GM19324 (cell line): Measurements from ENCODE around the gene OPCML.

ENCODE experiments used
- ATAC-seq: cut with Tn5 transposase; IDR thresholded peaks from one replicate; pipeline ENCODE4 v1.9.1; 2021; ENCODE audit warnings: mild to moderate bottlenecking, moderate library complexity; ENCODE audit not compliant: unreplicated experiment, low FRiP score

OPCML gene

DNA sequence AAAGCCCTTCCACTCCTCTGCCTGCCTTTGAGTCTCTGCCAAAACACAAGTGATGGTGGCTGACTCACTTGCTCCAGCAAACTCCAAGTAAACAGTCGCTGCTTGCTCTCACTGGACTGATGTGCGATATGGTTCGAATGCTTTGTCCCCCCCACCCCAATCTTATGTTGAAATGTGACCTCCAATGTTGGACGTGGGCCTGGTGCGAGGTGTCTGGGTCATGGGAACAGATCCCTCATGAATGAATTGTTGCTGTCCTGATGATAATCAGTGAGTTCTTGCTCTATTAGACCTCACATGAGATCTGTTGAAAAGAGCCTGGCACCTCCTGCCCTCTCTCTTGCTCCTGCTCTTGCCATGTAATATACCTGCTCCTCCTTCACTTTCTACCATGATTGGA is 747.9 kb downstream of the OPCML start:
- ATAC-seq, result no peak

DNA sequence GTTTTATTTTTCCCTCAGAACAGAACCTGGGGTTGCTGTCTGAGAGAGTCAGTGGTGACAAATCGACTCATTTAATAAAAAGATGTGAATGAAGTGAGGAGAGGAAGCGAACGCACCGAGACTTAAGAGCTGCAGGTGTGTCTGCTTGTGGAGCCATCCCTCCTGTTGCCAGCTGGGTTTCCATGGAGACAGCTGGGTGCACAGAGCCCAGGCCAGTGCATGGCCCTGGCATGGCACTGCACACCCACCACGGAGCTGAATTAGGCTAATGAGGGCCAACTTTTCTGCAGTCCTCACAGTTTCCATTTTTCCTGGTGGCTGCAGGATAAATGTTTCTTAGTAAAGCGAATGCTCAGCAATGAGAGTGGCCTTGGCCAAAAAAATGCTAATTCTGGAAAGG is 750.2 kb downstream of the OPCML start:
- no peak for ATAC-seq

DNA sequence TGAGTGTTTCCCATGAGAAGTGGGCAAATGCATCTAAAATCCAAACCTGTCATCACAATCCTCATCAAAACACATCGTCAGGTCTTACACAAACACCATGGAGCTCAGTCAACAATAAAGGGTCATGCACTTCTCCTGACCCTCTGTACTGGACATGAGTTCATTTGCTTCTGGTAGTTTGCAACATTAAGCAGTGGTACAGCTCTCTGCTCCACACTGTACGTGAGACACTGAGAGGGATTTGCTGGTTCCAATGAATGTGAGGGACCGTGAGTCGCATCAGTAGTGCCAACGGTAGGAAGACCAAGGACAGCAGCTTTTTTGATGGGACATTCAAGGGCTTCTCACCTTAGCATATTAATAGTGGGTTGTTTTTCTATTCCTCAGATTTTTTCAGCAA is 752.3 kb downstream of the OPCML start:
- no peak for ATAC-seq

DNA sequence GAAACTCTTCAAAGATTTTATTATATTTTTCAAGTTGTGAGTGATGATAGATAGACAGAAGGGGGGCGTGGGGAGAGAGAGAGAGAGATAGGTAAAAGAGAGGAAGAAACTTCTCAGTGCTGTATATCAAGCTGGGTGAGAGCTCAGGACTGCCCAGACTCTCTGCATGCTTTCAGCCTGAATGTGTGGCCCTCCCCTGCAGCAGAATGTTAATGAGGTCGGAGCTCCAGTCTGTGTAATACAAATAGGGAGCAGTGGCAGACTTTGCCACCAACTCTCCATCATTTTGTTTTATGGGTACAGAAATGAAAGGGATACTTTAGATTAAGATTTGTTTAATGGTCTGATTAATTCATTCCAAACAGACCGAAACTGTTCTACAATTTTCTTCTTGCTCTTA is 752.8 kb downstream of the OPCML start:
- ATAC-seq, result no peak

DNA sequence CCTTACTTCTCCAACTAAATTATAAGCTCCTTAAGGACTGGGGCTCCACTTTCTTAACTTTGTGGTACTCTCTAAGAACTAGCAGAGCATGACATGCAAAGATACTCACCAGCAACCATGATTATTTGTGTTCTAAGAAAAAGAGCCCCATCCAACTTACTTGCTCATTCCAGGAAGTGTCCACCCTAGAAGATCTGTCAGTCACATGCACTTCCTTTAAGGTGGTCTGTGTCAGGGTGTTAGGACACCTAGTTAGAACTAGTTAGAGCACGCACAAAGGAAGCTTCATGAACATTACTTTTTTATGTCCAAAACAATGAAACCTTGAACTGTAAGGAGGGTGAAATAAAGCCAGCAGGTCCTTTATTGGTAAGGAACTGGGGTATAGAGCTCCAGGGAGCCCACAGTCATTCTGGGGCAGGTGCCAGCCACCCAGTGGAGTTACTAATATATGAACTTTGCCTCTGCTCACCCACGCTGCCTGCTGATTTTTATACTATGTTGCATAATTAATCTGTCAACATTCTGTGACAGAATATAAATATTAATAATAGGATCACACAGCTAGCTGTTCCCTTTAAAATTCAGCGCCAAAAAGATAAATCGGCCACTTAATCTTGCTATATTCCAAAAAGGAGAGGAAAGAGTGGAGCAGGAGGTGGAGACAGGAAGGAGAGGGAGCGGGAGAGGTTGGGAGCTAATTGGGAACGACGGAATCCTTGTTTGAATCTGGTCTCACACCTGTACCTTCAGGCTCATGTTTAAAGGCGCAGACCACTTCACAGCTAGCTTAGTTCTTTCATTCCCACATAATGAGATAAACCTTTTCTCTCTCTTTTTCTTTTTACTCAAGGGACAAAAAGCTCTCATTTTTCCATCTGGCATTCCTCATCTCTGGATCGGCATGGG is 755.0 kb downstream of the OPCML start:
- no peak for ATAC-seq

DNA sequence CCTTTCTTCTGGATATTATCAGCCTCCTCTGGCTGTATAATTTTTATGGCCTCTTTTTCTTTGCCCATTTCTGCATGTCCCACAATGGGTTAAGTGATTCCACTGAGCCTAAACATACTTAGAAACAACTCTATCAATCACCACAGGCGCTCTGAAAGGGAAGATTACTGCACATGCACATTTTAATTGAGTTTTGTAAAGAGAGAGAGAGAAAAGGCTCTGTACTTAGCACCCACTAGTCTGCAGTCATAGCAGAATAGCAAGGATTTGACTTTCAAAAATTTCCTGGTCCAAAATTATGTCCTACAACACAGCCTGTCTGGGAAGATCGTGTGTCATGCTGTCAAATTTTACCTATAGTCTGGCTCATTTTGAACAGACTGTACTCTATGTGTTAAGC is 758.5 kb downstream of the OPCML start:
- ATAC-seq, result no peak

DNA sequence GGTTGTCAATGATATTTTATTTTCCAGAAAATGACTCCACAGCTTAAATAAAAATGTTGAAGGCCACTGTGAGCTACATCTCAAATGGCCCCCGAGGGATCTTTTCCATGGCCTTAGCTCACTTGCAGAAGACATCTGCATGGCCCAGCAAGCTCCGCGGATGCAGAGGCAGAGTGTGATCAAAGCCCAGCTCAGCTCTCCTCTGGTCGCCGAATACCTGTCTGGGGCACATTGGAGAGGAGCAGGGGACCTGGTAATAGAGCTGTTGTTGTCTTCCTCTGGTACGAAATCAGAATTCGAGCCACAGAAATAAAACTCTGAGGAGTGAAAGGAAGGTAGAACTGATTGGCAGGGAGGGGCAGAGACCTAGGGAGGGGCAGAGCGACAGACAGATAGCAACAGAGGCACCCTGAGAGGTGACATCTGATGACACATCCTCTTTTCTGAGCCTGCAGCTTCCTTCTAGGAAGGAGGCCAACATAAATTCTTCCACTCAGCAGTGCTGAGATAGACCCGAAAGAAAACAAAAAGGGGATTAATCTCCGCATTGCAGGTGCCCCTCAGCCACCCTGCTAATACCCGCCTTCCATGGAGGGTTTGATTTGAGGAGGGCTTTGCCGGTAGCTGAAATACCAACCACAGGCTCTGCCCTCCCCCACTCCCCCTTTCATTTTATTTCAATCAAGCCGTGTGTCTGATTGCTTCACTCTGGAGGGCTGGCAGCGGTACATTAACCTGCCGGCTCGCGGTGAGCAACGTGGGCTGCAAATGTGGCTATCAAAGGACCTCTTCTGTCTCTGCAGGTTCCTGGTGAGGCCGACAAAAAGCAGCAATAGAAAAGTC is 759.4 kb downstream of the OPCML start:
- no peak for ATAC-seq

DNA sequence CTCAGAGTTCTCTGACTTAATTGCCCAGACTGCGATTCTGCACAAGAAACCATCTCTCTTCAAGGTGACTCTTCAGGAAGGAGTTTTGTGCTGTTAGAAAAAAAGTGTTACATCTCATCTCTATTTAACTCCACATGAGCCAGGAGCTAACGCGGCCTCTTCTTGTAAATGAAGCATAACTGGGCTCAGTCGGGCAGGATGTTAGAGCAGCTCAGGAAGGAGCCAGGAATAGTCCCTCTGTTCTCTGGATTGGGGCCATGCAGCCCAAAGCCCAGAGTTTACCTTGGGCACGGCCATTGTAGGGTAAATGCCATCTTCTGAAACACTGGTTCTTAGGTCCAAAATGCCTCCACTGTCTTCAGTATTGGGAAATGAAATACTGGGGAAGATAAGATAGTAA is 760.6 kb downstream of the OPCML start:
- ATAC-seq, result no peak

DNA sequence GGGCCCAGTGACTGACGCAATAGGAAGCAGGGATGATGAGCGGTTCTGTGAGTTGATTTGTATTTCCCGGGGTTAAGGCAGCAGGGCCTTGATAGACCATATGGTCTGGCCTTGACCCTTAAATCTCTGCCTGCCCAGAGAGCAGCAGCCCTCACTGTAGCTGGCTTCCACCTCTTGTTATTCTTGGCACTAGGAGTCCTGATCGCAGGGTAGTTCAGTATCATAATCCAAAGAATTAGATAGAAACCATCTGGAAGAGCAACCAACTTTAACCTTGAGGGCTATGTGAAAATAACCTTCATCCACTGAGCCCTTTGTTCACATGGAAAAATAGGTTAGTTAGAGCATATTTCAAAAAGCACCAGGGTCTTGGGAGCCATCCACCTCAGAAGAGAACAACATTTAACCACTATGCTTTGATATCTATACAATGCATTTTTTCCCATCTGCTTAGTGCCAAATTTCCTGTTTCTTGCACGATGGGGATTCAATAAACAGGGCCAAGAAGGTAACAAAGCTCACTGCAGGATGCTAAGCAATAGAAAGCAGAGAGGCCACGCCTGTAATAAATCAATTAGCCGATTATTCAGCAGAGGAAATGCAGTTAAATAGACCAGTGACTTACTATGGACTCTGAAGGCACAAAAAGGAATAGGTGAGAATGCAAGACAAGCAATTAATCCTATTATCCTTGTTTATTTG is 761.3 kb downstream of the OPCML start:
- no peak for ATAC-seq

DNA sequence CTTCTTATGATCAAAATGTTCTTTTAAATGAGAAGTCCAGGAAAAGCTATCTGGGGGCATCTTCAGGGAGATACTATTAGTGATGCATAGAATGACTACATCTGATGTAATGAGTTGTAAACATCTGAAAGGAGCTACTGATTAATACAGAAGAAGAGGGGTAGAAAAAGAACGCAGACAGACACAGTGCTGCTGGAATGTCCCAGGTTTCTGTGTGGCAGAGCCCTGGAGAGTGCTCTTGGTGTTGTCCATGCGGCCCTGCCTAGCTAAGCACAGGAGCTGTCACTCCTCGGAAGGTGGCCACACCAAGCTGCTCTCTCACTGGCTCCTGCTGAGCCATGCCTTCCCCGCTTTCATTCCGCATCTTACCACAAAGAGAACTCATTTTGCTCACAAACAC is 768.8 kb downstream of the OPCML start:
- no peak for ATAC-seq

DNA sequence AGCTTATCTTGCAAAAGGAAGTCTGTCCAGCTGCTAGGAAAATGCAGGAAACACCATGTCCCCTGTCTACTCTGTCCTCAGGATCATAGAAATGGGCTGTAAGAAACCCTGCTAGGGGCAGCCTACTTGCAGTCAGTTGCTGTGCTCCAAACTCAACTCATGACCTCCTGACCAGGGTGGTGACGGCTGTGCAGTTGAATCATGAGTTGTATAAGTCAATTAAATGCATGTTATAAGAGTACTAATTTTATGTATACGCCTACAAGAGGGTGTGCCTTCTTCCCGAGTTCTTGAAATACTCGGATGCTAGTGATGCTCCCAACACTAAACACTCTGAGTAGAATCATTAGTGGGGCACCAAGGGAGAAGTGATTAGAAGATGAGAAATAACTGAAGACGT is 776.4 kb downstream of the OPCML start:
- ATAC-seq, result no peak

DNA sequence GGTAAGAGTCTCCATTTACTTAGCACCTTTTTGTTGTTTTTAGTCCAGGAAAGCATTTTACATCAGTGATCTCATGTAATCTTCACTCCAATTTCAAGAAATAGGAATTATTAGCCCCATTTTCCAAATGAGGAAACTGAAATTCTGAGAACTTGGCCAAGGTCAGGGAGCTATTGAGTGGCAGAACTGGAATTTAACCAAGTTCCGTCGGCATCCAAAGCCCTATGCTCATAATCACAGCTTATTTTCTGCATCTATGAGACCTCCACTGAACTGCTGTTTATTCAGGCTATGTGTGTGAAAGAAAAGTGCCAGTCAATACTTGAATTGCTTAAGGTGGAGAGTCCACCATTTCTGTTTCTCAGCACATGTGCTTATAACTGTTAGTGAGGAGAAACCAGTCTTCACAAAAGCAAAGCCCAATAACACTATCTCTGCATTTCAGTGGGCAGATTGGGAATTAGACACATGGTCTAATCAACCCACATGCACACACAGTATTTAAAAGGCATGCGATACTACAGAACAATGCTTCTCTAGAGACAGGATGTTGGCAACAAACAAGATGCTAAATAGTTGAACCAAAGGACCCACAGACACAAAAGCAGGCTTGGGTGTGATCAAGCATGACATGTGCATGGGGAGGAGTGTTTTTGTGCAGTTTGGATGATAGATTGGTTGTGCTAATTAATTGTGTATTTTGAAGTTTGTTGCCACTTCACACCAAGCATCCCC is 780.6 kb downstream of the OPCML start:
- ATAC-seq, result no peak

DNA sequence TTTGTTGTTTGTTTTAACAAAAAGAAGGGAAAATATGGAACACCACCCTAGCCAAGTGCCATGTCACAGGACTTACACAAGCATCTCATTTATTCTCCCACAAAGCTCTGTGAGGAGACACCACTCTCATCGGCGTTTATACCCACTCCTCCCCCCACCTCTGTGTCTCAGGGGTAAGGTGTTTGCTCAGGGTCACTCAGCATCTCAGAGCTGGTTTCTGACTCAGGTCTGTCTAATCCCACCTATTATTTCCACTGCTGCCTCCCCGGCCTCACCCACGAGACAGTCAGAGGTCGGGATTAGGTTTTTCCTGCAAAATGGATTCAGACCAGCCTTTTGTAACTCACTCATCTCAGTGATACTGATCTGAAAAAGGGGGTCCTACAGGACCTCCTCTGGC is 786.0 kb downstream of the OPCML start:
- no peak for ATAC-seq

DNA sequence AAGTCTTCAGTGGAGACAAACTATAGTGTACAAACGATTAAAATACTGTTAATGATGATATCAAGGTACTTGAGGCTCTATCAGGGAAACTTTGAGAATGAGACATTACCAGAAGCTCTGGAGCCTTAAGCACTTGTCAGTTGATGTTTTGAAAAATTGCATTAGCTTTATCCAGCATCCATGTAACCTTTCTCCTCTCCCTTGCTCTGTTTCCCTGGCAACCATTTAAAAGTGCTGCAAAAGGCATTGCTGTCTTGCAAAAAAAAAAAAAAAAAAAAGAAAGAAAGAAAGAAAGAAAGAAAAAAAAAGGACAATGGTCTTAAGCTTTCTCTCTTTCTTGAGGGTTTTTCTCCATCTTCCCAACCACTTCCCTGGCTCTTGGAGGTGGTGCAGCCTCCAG is 787.0 kb downstream of the OPCML start:
- no peak for ATAC-seq

DNA sequence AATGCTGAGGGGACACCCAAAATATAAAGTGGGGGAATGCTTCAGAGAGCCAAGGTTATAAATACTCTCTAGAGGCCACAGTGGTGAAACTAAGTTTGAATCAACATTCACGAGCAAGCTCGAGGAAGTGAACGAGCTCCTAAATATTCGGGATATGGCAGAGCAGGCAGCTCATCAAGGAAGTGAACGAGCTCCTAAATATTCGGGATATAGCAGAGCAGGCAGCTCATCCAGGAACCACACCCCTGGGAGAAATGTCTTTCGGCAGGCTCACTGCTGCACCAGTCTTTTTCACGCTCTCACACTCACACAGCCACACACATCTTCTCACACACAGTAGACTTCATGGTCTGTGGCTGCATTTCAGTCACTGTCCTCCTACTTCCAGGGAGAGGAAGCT is 787.5 kb downstream of the OPCML start:
- no peak for ATAC-seq

DNA sequence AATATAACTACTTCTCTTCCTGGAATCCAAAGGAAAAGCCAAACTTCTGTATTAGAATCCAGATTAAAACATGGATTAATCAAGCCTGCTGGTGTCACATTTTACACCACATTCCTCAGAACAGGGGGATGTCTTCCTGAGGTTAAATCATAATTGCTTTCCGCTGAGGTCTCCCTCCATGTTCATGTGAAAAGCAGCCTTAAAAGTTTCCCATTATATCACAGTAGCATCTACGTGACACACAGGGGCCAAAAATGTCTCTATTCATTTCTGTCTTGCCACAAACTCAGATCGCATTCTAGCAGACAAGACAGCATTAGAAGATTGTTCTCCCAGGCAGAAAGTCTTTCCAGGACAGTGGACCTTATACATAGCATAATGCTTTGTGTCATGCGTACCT is 788.7 kb downstream of the OPCML start:
- no peak for ATAC-seq

DNA sequence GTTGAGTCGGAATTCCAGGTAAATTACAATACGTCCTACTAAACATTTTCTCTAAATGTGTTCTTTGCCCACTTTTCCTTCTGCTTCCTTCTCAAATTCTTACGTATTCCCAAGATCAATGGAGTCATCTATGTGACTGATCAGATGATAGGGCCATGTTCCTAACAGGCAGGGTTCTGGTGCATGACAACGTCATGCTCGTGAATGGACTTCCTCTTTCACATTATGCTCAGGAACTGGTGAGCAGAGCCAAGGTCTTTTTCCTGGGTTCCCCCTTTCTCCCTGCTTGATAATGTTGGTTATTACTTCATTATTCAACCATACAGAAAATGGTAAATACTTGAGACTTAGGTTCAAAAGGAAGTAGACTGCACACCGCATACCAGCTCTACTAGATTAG is 789.4 kb downstream of the OPCML start:
- ATAC-seq, result no peak

DNA sequence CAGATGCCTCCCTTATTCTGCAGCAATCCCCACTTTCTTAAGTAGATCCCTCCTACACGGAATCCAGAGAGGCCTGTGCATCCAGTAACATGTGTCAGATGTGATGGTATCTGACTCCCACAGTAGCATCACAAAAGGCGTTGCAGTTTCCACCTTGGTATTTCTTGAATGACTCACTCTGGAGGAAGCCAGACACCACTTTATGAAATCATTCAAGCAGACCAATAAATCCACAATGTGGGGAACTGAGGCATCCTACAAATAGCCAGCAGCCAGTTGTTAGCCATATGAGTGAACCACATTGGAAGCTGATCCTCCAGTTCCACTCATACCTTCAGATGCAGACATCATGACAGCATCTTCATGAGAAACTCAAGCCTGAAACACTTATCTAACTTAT is 798.1 kb downstream of the OPCML start:
- no peak for ATAC-seq

DNA sequence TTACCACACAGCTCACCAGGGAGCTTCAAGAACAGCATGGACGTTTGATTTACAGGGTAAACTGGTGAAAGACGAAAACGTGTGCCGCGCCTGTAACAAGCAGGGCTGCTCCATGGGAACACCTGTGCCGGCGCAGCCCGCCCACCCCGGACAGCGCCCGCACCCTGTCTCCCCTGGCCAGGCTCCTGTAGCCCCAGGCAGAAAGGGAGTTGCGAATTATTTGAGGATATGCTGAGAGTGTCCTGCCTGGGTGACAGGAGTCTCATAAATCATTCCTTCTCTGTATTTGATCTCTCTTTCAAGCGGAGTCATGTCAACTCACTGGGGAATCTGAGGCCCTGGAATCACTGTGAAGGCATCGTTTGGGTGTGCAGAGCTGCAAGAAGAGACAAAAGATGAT is 804.3 kb downstream of the OPCML start:
- ATAC-seq, result no peak

DNA sequence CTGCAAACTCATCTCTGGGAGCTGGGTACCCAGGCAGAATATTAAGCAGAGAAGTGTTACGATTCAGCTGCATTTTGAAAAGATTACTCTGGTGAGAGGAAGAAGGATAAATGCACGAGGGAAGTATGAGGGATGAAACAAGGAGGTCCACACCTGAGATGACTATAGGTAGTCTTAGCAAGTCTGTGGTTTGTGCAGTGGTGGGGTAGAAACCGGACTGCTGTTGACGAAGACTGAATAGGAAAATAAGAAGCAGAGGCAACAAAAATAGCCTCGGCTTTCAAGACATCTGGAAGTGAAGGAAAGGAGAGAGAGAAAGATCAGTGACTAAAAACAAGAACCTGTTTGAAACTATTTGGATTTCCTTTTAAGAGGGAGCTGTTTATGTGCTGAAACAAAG is 810.8 kb downstream of the OPCML start:
- ATAC-seq, result no peak

DNA sequence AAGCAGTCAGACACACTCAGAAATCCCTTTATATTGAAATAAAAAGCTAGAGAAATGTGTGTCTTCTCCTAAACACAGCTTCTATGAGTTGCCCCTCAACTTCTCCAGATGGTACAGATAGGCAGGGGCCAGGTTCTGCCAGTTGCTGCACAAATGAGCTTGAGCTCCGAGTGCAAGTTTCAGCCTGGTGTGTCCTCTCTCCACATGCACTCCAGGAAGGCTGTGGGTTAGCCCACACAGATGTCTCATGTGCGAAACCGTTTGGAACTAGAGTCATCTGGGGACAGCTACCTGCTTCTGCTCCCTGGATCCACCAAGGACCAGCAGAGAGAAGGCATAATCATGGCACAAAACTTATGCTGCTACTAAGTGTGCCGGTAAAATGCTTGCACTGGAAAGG is 812.6 kb downstream of the OPCML start:
- no peak for ATAC-seq
